B cell (primary cell): ENCODE measurements around the gene GYS2.

ENCODE experiments used
- CTCF ChIP-seq: fragments of 200-600 bp; IDR thresholded peaks from one replicate; pipeline ENCODE4 v1.8.0; 2022; ENCODE audit warnings: antibody characterized with exemption, mild to moderate bottlenecking
- EZH2 ChIP-seq: IDR thresholded peaks from 2 replicates; pipeline ENCODE4 v1.6.1; 2012; ENCODE audit warnings: borderline replicate concordance, low read depth, mild to moderate bottlenecking, moderate library complexity, low read length; ENCODE audit not compliant: insufficient read depth, poor library complexity, severe bottlenecking

DNA sequence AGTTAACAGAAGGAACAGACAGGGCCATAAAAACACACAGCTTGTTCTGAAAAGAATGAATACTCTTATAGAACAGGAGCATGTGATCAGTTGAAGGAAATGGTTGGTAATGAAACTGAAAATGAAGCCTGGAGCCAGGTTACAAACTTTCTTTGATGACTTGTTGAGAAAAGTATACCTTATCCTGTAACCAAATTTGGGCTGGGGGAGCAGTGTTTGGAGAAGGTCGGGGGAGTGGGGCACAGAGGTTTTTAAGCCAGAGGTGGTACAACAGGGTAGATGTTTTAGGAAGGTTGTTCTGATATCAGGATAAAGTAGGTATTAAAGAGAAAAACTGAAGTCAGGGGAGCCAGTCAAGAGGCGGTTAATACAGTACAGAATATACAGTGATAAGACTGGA is 94.9 kb downstream of the GYS2 start:
- TF ChIP-seq EZH2 (no peak), CTCF (no peak)
